Peyer's patch (tissue), 4 donors: ENCODE results near the gene AKAP6.

Experiments used
- POLR2A ChIP-seq, 2 donors: fragments of 450-650 bp; IDR thresholded peaks; one replicate each; pipeline ENCODE4 v1.5.1; 2017; ENCODE audit warnings: antibody characterized with exemption in 2 of 2, mild to moderate bottlenecking in 2 of 2, moderate library complexity in 2 of 2
- TF ChIP-seq, protein P1 (sequence below), 6 experiments: fragments of 450-650 bp in 4 of 6; fragments of 200-600 bp in 2 of 6; sonication (generic) in 1 of 6; IDR thresholded peaks; one replicate each; pipeline ENCODE4 v1.5.1; 2017 to 2019; ENCODE audit warnings: antibody characterized with exemption in 6 of 6, mild to moderate bottlenecking in 3 of 6, moderate library complexity in 1 of 6

DNA sequence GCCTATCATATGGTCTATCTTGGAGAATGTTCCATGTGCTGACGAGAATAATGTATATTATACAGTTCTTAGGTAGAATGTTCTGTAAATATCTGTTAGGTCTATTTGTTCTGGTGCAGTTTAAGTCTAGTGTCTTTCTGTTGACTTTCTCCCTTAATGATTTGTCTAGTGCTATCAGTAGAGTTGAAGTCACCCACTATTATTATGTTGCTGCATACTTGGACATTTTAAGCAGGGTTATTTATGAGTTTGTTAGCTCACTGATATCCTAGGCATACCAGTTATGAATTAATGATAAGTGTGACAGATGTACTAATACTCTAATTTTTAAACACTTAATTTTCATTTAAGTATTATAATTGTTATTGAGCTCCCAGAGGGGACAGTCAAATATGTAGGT, 292.5 kb downstream of the AKAP6 start:
- TF ChIP-seq, protein P1, sequence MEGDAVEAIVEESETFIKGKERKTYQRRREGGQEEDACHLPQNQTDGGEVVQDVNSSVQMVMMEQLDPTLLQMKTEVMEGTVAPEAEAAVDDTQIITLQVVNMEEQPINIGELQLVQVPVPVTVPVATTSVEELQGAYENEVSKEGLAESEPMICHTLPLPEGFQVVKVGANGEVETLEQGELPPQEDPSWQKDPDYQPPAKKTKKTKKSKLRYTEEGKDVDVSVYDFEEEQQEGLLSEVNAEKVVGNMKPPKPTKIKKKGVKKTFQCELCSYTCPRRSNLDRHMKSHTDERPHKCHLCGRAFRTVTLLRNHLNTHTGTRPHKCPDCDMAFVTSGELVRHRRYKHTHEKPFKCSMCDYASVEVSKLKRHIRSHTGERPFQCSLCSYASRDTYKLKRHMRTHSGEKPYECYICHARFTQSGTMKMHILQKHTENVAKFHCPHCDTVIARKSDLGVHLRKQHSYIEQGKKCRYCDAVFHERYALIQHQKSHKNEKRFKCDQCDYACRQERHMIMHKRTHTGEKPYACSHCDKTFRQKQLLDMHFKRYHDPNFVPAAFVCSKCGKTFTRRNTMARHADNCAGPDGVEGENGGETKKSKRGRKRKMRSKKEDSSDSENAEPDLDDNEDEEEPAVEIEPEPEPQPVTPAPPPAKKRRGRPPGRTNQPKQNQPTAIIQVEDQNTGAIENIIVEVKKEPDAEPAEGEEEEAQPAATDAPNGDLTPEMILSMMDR (IDR thresholded peaks at IDR 0.05): no peak
- TF ChIP-seq POLR2A (IDR thresholded peaks at IDR 0.05): no peak
